Fibroblast of lung (primary cell): Measurements from ENCODE around the gene ABITRAM. TPM values are rescaled to one million over a fixed set of nuclear protein-coding genes. Genes with fewer than 3 reads are reported as not detected.

Source experiments
- DNase-seq, 2 donors: peaks; one replicate each; pipeline versions ENCODE4 v3.0.0 to v3.0.0-alpha.2; 2010; ENCODE audit warnings: low read depth in 2 of 2
- H2AFZ ChIP-seq: 2 replicates; pipeline ENCODE4 v1.5.1; 2012; ENCODE audit warnings: low read length, control low read depth, inconsistent platforms
- H3K27ac ChIP-seq: 2 replicates; pipeline ENCODE4 v1.5.1; 2011; ENCODE audit warnings: low read length, control low read depth; ENCODE audit not compliant: insufficient read depth
- H3K27me3 ChIP-seq: 2 replicates; pipeline ENCODE4 v1.5.1; 2011; ENCODE audit warnings: mild to moderate bottlenecking, low read length; ENCODE audit not compliant: control insufficient read depth, insufficient read depth
- H3K36me3 ChIP-seq: 2 replicates; pipeline ENCODE4 v1.5.1; 2011; ENCODE audit warnings: low read length; ENCODE audit not compliant: control insufficient read depth, insufficient read depth
- H3K4me1 ChIP-seq: 2 replicates; pipeline ENCODE4 v1.5.1; 2011; ENCODE audit warnings: low read length; ENCODE audit not compliant: control insufficient read depth, insufficient read depth; ENCODE audit errors: extremely low read depth
- H3K4me2 ChIP-seq: 2 replicates; pipeline ENCODE4 v1.5.1; 2011; ENCODE audit warnings: low read length, control low read depth; ENCODE audit not compliant: insufficient read depth; ENCODE audit errors: extremely low read depth
- H3K4me3 ChIP-seq, 4 experiments: fragments of 200-600 bp in 1 of 4; sonication (generic) in 1 of 4; replicated peaks in 1 of 4; 2 replicates each; pipeline ENCODE4 v1.5.1; 2011 to 2016; ENCODE audit warnings: low read length in 4 of 4, low read depth in 3 of 4, mild to moderate bottlenecking in 3 of 4, control low read depth in 2 of 4, inconsistent platforms in 1 of 4, mixed read lengths in 1 of 4; ENCODE audit not compliant: insufficient read depth in 1 of 4; ENCODE audit errors: control extremely low read depth in 1 of 4
- H3K79me2 ChIP-seq: 2 replicates; pipeline ENCODE4 v1.5.1; 2012; ENCODE audit warnings: mild to moderate bottlenecking, low read length, inconsistent platforms; ENCODE audit not compliant: control insufficient read depth, insufficient read depth
- H3K9ac ChIP-seq: 2 replicates; pipeline ENCODE4 v1.5.1; 2011; ENCODE audit warnings: mild to moderate bottlenecking, low read length, control low read depth; ENCODE audit not compliant: insufficient read depth
- H3K9me3 ChIP-seq: 2 replicates; pipeline ENCODE4 v1.5.1; 2012; ENCODE audit warnings: low read depth, low read length; ENCODE audit not compliant: control insufficient read depth, insufficient read depth
- H4K20me1 ChIP-seq: 2 replicates; pipeline ENCODE4 v1.5.1; 2011; ENCODE audit warnings: low read length; ENCODE audit not compliant: control insufficient read depth, insufficient read depth; ENCODE audit errors: extremely low read depth
- CTCF ChIP-seq, 2 donors: IDR thresholded peaks in 1 of 2; conservative IDR thresholded peaks in 1 of 2; 1 replicate in 1 of 2; 2 replicates in 1 of 2; pipeline ENCODE4 v1.5.1; 2011 to 2012; ENCODE audit warnings: low read length in 2 of 2, control low read depth in 1 of 2, inconsistent platforms in 1 of 2, low read depth in 1 of 2, mild to moderate bottlenecking in 1 of 2
- EZH2 ChIP-seq: IDR thresholded peaks from 2 replicates; pipeline ENCODE4 v1.5.1; 2012; ENCODE audit warnings: low read length, control low read depth, mild to moderate bottlenecking; ENCODE audit errors: missing control alignments
- polyA plus RNA-seq, 2 donors: library from polyadenylated mRNA; depleted of rRNA in 1 of 2; stranded (reverse) in 1 of 2; unstranded in 1 of 2; fragments of >200 nt; gene quantifications; 2 replicates each; pipeline ENCODE4 v1.2.1, GENCODE V29; 2011 to 2012; ENCODE audit warnings: missing spikeins in 1 of 2
- total RNA-seq: library from RNA; depleted of rRNA; stranded (reverse); fragments of >200 nt; gene quantifications from 2 replicates; pipeline ENCODE4 v1.2.1, GENCODE V29; 2014

ABITRAM gene
- total and polyA plus RNA-seq, 2 donors (not counting 1 experiment from before 2014, with no cell fraction given): 8.8 to 24.8 TPM

GRCh38 chr9:108980893-108981292, 46.7 kb downstream of the ABITRAM start:
- Histone ChIP-seq H3K4me1 (no peaks in the 10 kb centered on the region), H3K4me2 (no peak overlapping the region), H3K27ac (no peak overlapping the region), H3K27me3 (no peaks in the 10 kb centered on the region), H2AFZ (no peak overlapping the region), H3K36me3 (peaks cover 12% of the 10 kb centered on the region), H3K9me3 (no peaks in the 10 kb centered on the region), H3K9ac (no peak overlapping the region), H3K79me2 (no peaks in the 10 kb centered on the region), H3K4me3 (no peak overlapping the region), H4K20me1 (no peaks in the 10 kb centered on the region)
- no peak for DNase-seq
- TF ChIP-seq CTCF (conservative IDR thresholded peaks at IDR 0.05 in 1 of 2, IDR thresholded peaks at IDR 0.05 in 1 of 2; ENCODE audit: low read depth in 1 of 2, low read length in 2 of 2) (no peak), EZH2 (no peak)

GRCh38 chr9:108983885-108984284, 49.7 kb downstream of the ABITRAM start:
- peaks cover 4% of the 10 kb centered on the region for H3K36me3 ChIP-seq

More at GRCh38 chr9:108983885-108984284, 49.7 kb downstream of the ABITRAM start:
- Histone ChIP-seq H3K27ac (no peak overlapping the region), H3K4me1 (no peaks in the 10 kb centered on the region), H3K4me3 (no peak overlapping the region), H3K79me2 (no peaks in the 10 kb centered on the region), H3K27me3 (no peaks in the 10 kb centered on the region), H3K4me2 (no peak overlapping the region), H3K9ac (no peak overlapping the region), H4K20me1 (no peaks in the 10 kb centered on the region), H3K9me3 (no peaks in the 10 kb centered on the region), H2AFZ (no peak overlapping the region)
- DNase-seq: no peak
- TF ChIP-seq CTCF (conservative IDR thresholded peaks at IDR 0.05 in 1 of 2, IDR thresholded peaks at IDR 0.05 in 1 of 2; ENCODE audit: low read depth in 1 of 2, low read length in 2 of 2) (no peak), EZH2 (no peak)

Other genes with a start within 250 kb of the ABITRAM start
- gene ACTL7B, start 78.4 kb upstream of the ABITRAM start, total RNA-seq: not detected in 2 replicates
- gene ACTL7B, start 78.4 kb upstream of the ABITRAM start, polyA plus RNA-seq: not detected in 2 replicates
- not detected in 2 replicates for gene ACTL7A, start 72.1 kb upstream of the ABITRAM start, total RNA-seq
- not detected in 2 replicates for gene ACTL7A, start 72.1 kb upstream of the ABITRAM start, polyA plus RNA-seq
- 32.9 and 41.9 TPM in 2 replicates for gene ELP1, start 276 bp upstream of the ABITRAM start, total RNA-seq
- 18.7 and 21.7 TPM in 2 replicates for gene ELP1, start 276 bp upstream of the ABITRAM start, polyA plus RNA-seq
- gene CTNNAL1, start 79.1 kb downstream of the ABITRAM start, total RNA-seq: 68.4 and 80.6 TPM in 2 replicates
- 95.2 and 110 TPM in 2 replicates for gene CTNNAL1, start 79.1 kb downstream of the ABITRAM start, polyA plus RNA-seq
- 44.7 and 48.2 TPM in 2 replicates for gene TMEM245, start 185.5 kb downstream of the ABITRAM start, total RNA-seq
- gene TMEM245, start 185.5 kb downstream of the ABITRAM start, polyA plus RNA-seq: 43.5 and 48.8 TPM in 2 replicates
- gene FRRS1L, start 232.8 kb downstream of the ABITRAM start, total RNA-seq: 0.17 and 0.26 TPM in 2 replicates
- gene FRRS1L, start 232.8 kb downstream of the ABITRAM start, polyA plus RNA-seq: 0.08 and 0.15 TPM in 2 replicates